WTC11 (cell line): ENCODE data around the gene AVEN. TPM values are rescaled to one million over a fixed set of nuclear protein-coding genes. Genes with fewer than 3 reads are reported as not detected.

Source experiments
- ATAC-seq: fragments of 200-7000 bp; cut with Tn5 transposase; 2 replicates; pipeline ENCODE4 v1.10.0; 2021; ENCODE audit warnings: mild to moderate bottlenecking, moderate library complexity
- CTCF ChIA-PET: fragments of 300-600 bp; sonication (Branson Sonifier 250); formaldehyde crosslinking; loops from one replicate; lab custom pipeline; 2021; ENCODE audit warnings: antibody characterized with exemption; lab: Charles Lee
- POLR2A ChIA-PET: fragments of 350-600 bp; sonication (Branson Sonifier 250); formaldehyde crosslinking; loops from one replicate; lab custom pipeline; 2021; ENCODE audit warnings: antibody characterized with exemption; lab: Charles Lee
- DNase-seq: peaks from one replicate; pipeline ENCODE4 v3.0.0; 2021; ENCODE audit warnings: low spot score
- H3K27ac Mint-ChIP-seq: 2 replicates; pipeline ENCODE4 v1.8.0; 2021; ENCODE audit warnings: mixed read lengths
- H3K27me3 Mint-ChIP-seq: 2 replicates; pipeline ENCODE4 v1.8.0; 2021; ENCODE audit warnings: low read depth, mild to moderate bottlenecking, moderate library complexity, mixed read lengths
- H3K36me3 Mint-ChIP-seq: 2 replicates; pipeline ENCODE4 v1.8.0; 2021; ENCODE audit warnings: mixed read lengths
- H3K4me1 Mint-ChIP-seq: 2 replicates; pipeline ENCODE4 v1.8.0; 2022; ENCODE audit warnings: mixed read lengths
- H3K4me3 Mint-ChIP-seq: 2 replicates; pipeline ENCODE4 v1.8.0; 2021; ENCODE audit warnings: mild to moderate bottlenecking, moderate library complexity, mixed read lengths
- H3K9me3 Mint-ChIP-seq: 2 replicates; pipeline ENCODE4 v1.8.0; 2021; ENCODE audit warnings: mixed read lengths
- ARID4B ChIP-seq: sonication (generic); formaldehyde crosslinking; IDR thresholded peaks from 2 replicates; pipeline ENCODE4 v1.8.0; 2023; ENCODE audit warnings: missing genetic modification reagents, mild to moderate bottlenecking, borderline replicate concordance
- CBFB ChIP-seq: sonication (generic); formaldehyde crosslinking; IDR thresholded peaks from 2 replicates; pipeline ENCODE4 v1.8.1; 2022; ENCODE audit warnings: mild to moderate bottlenecking, low read depth, missing genetic modification reagents
- IRF2 ChIP-seq: sonication (generic); formaldehyde crosslinking; IDR thresholded peaks from 2 replicates; pipeline ENCODE4 v1.8.0; 2022; ENCODE audit warnings: low read depth, missing genetic modification reagents, borderline replicate concordance
- MLX ChIP-seq: sonication (generic); formaldehyde crosslinking; IDR thresholded peaks from 2 replicates; pipeline ENCODE4 v1.8.1; 2023; ENCODE audit warnings: mild to moderate bottlenecking, missing genetic modification reagents, moderate library complexity
- MYBL2 ChIP-seq: sonication (generic); formaldehyde crosslinking; IDR thresholded peaks from 2 replicates; pipeline ENCODE4 v1.8.1; 2023; ENCODE audit warnings: mild to moderate bottlenecking, moderate library complexity, missing genetic modification reagents
- PRDM15 ChIP-seq: sonication (generic); formaldehyde crosslinking; IDR thresholded peaks from 2 replicates; pipeline ENCODE4 v1.8.0; 2022; ENCODE audit warnings: missing genetic modification reagents
- TEAD4 ChIP-seq: sonication (generic); formaldehyde crosslinking; IDR thresholded peaks from 2 replicates; pipeline ENCODE4 v1.8.0; 2022; ENCODE audit warnings: mild to moderate bottlenecking, missing genetic modification reagents
- ZNF396 ChIP-seq: fragments of 250-450 bp; sonication (Bioruptor Pico); IDR thresholded peaks from 2 replicates; pipeline ENCODE4 v1.8.0; 2021; ENCODE audit warnings: mild to moderate bottlenecking, moderate library complexity, borderline replicate concordance
- ZNF423 ChIP-seq: fragments of 250-450 bp; sonication (Bioruptor Pico); IDR thresholded peaks from 2 replicates; pipeline ENCODE4 v2.1.2; 2022; ENCODE audit warnings: mild to moderate bottlenecking, moderate library complexity
- ZNF425 ChIP-seq: fragments of 250-450 bp; sonication (Bioruptor Pico); conservative IDR thresholded peaks from 2 replicates; pipeline ENCODE4 v1.9.0; 2021; ENCODE audit warnings: mild to moderate bottlenecking
- ZSCAN18 ChIP-seq: fragments of 250-450 bp; sonication (Bioruptor Pico); IDR thresholded peaks from 2 replicates; pipeline ENCODE4 v2.1.2; 2022; ENCODE audit warnings: mild to moderate bottlenecking, moderate library complexity
- total RNA-seq: library from RNA; stranded (reverse); gene quantifications from 3 replicates; pipeline ENCODE4 v1.2.3, GENCODE V29; 2021

The AVEN gene
- total RNA-seq, 1 experiment from 2014 or later = 12.4 TPM

- no peak for TF ChIP-seq ARID4B (CRISPR knock-in tag)
- no peak for TF ChIP-seq MYBL2 (CRISPR knock-in tag)
- TF ChIP-seq CBFB (CRISPR knock-in tag) = no peak
- TF ChIP-seq TEAD4 (CRISPR knock-in tag) = no peak
- TF ChIP-seq MLX (CRISPR knock-in tag) = no peak
- TF ChIP-seq IRF2 (CRISPR knock-in tag) = no peak
- TF ChIP-seq PRDM15 (CRISPR knock-in tag) = no peak
- TF ChIP-seq, all 79 proteins: peak for 0
Measured at GRCh38 chr15:33844597-33844996, 194.4 kb downstream of the AVEN start (continued).

GRCh38 chr15:33844186-33844585 is 194.8 kb downstream of the AVEN start:
- peaks cover 5% of the 10 kb centered on the region for H3K9me3 Mint-ChIP-seq
- H3K27ac Mint-ChIP-seq = peak overlapping the region; percentile 86
- no peaks in the 10 kb centered on the region for H3K36me3 Mint-ChIP-seq
- no peak for DNase-seq
- CTCF ChIA-PET = no interaction called here
- peaks cover under 1% of the 10 kb centered on the region; the same call in 1 of the 2 replicates for H3K27me3 Mint-ChIP-seq
- H3K4me1 Mint-ChIP-seq = peaks cover 34% of the 10 kb centered on the region
- TF ChIP-seq ZNF396 (CRISPR knock-in tag) (no peak), ZNF423 (CRISPR knock-in tag) (peak; percentile 44; the same call in 1 of the 2 replicates), ZSCAN18 (peak; percentile 65; the same call in 1 of the 2 replicates), ZNF425 (CRISPR knock-in tag) (no peak)
- no peak overlapping the region for H3K4me3 Mint-ChIP-seq
- ATAC-seq = peak; percentile 87
- POLR2A ChIA-PET = no interaction called here
